Gastroesophageal sphincter (tissue), 3 donors: ENCODE data around the gene LYST.

Source experiments
- CTCF ChIP-seq, 4 experiments: fragments of 200-600 bp in 2 of 4; fragments of 450-650 bp in 2 of 4; sonication (generic) in 1 of 4; IDR thresholded peaks; one replicate each; pipeline ENCODE4 v1.5.1; 2017 to 2019; ENCODE audit warnings: antibody characterized with exemption in 4 of 4, mild to moderate bottlenecking in 2 of 4, moderate library complexity in 2 of 4
- EP300 ChIP-seq: sonication (generic); formaldehyde crosslinking; IDR thresholded peaks from one replicate; pipeline ENCODE4 v1.6.1; 2017; ENCODE audit warnings: antibody characterized with exemption, mild to moderate bottlenecking
- POLR2A ChIP-seq, 2 donors: fragments of 450-650 bp; IDR thresholded peaks; one replicate each; pipeline ENCODE4 v1.6.1; 2017; ENCODE audit warnings: antibody characterized with exemption in 2 of 2, mild to moderate bottlenecking in 2 of 2, moderate library complexity in 1 of 2
- POLR2AphosphoS5 ChIP-seq: sonication (generic); formaldehyde crosslinking; IDR thresholded peaks from one replicate; pipeline ENCODE4 v1.6.1; 2017; ENCODE audit warnings: antibody characterized with exemption

- TF ChIP-seq CTCF (IDR thresholded peaks at IDR 0.05) (no peak), POLR2A (IDR thresholded peaks at IDR 0.05) (no peak), EP300 (no peak), POLR2AphosphoS5 (no peak)
These were observed 43.0 kb downstream of the LYST start for GRCh38 chr1:235823684-235824083.
